ENCODE data around the gene ABCG4. TPM values are rescaled to one million over a fixed set of nuclear protein-coding genes. Genes with fewer than 3 reads are reported as not detected.
A peak's percentile ranks its signal among the peaks of the same experiment; 100 is the strongest.

Gene ABCG4
- total RNA-seq, 4 donors from 2014 or later = 0.14 TPM; not detected in 3

GRCh38 chr11:119206511-119207414 is 57.9 kb downstream of the ABCG4 start:
- intact Hi-C loops (cut with DNase I; ENCODE audit: low total_unique reads) (loop anchor here (5.0 kb wide), 1 partner anchor 116 kb away; no protein-coding TSS in a partner anchor), in situ Hi-C loops (cut with MboI; ENCODE audit: low pct_ligation_motif_present in 1 of 4, low pct_unique_long_range_greater_than_20kb in 1 of 4, low sequenced_read_pairs in 3 of 4) (no loop called here)
- Histone ChIP-seq H3K4me1 (peaks cover 2 to 26% (median 11%) of the 10 kb centered on the region in 4 donors), H3K27me3 (no peaks in the 10 kb centered on the region), H3K27ac (peak overlapping the region; percentile 92 to 96 (median 94)), H3K9me3 (no peaks in the 10 kb centered on the region), H3K36me3 (no peaks in the 10 kb centered on the region), H3K4me3 (peak overlapping the region; percentile 61 to 86 (median 82))
- DNase-seq = peak; percentile 55
- 0 to 1% methylated on average over 1 to 41 of the region's 41 CpGs for WGBS, 2 donors (ENCODE audit: low coverage in 1 of 2)
- no peak for TF ChIP-seq EP300 (IDR thresholded peaks at IDR 0.05; ENCODE audit: low read depth)
- TF ChIP-seq POLR2A (IDR thresholded peaks at IDR 0.05) = no peak
- no peak for TF ChIP-seq POLR2AphosphoS5 (IDR thresholded peaks at IDR 0.05)
- TF ChIP-seq, protein P1, sequence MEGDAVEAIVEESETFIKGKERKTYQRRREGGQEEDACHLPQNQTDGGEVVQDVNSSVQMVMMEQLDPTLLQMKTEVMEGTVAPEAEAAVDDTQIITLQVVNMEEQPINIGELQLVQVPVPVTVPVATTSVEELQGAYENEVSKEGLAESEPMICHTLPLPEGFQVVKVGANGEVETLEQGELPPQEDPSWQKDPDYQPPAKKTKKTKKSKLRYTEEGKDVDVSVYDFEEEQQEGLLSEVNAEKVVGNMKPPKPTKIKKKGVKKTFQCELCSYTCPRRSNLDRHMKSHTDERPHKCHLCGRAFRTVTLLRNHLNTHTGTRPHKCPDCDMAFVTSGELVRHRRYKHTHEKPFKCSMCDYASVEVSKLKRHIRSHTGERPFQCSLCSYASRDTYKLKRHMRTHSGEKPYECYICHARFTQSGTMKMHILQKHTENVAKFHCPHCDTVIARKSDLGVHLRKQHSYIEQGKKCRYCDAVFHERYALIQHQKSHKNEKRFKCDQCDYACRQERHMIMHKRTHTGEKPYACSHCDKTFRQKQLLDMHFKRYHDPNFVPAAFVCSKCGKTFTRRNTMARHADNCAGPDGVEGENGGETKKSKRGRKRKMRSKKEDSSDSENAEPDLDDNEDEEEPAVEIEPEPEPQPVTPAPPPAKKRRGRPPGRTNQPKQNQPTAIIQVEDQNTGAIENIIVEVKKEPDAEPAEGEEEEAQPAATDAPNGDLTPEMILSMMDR (IDR thresholded peaks at IDR 0.05) = no peak

DNA sequence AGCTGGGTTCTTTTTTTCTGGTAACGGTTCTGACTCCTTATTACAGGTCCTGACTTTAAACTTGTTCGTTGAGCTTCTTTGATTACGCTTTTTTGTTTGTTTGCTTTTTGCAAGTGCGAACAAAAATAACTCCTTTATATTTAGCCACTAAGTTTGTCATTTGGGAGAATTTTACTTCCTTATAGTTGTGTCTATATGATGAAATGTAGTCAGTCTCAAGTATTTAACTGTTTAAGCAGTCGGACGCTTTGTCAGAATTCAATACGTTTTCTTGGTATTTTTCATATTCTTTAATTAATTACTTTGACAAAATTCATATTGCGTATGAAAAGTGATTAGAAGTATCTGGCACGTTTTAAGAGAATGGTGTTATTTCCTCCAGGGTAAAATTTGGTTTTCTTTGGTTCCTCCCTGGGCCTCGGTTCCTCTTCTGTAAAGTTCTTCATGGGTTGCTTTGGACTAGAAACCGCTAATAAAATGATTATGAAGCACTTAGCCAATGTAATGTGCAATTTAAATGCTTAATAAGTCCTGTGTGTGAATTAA is 58.6 kb downstream of the ABCG4 start:
- Histone ChIP-seq H3K4me3 (peak overlapping the region in 3 of 4 donors; percentile 61 to 86 (median 85)), H3K27ac (peak overlapping the region; percentile 92 to 96 (median 94)), H3K9me3 (no peaks in the 10 kb centered on the region), H3K4me1 (peaks cover 2 to 26% (median 11%) of the 10 kb centered on the region in 4 donors), H3K27me3 (no peaks in the 10 kb centered on the region), H3K36me3 (no peaks in the 10 kb centered on the region)
- 25 to 33% methylated on average over 11 of the region's 11 CpGs for WGBS, 2 donors (ENCODE audit: low coverage in 1 of 2)
- intact Hi-C loops (cut with DNase I; ENCODE audit: low total_unique reads) (loop anchor here (5.0 kb wide), 1 partner anchor 115 kb away; no protein-coding TSS in a partner anchor), in situ Hi-C loops (cut with MboI; ENCODE audit: low pct_ligation_motif_present in 1 of 4, low pct_unique_long_range_greater_than_20kb in 1 of 4, low sequenced_read_pairs in 3 of 4) (no loop called here)
- no peak for TF ChIP-seq EP300 (IDR thresholded peaks at IDR 0.05; ENCODE audit: low read depth)
- no peak for TF ChIP-seq POLR2A (IDR thresholded peaks at IDR 0.05)
- no peak for TF ChIP-seq POLR2AphosphoS5 (IDR thresholded peaks at IDR 0.05)
- TF ChIP-seq, protein P1 (IDR thresholded peaks at IDR 0.05) = no peak
- DNase-seq = no peak

DNA sequence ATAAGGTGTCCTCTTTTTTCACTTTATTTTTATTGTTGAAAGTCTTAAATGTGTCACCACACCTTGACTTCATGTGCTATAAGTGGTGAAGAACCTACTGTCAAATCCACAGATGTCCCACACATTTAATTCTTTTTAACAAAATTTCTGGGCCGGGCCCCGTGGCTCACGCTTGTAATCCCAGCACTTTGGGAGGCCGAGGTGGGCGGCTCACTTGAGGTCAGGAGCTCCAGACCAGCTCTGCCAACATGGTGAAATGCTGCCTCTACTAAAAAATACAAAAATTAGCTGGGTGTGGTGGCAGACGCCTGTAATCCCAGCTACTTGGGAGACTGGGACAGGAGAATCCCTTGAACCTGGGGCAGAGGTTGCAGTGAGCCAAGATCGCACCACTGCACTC is 60.3 kb downstream of the ABCG4 start:
- in situ Hi-C loops (cut with MboI; ENCODE audit: low pct_ligation_motif_present in 1 of 4, low pct_unique_long_range_greater_than_20kb in 1 of 4, low sequenced_read_pairs in 3 of 4) = no loop called here
- intact Hi-C loops (cut with DNase I; ENCODE audit: low total_unique reads) = loop anchor here (5.0 kb wide), 1 partner anchor 113 kb away; no protein-coding TSS in a partner anchor

More for the DNA sequence above, 60.3 kb downstream of the ABCG4 start:
- Histone ChIP-seq H3K36me3 (no peaks in the 10 kb centered on the region), H3K27ac (no peak overlapping the region), H3K27me3 (no peaks in the 10 kb centered on the region), H3K4me3 (no peak overlapping the region), H3K9me3 (no peaks in the 10 kb centered on the region), H3K4me1 (peaks cover 2 to 26% (median 11%) of the 10 kb centered on the region in 4 donors)
- WGBS, 2 donors (ENCODE audit: low coverage in 1 of 2) = 82 to 90% methylated on average over 4 to 7 of the region's 7 CpGs
- TF ChIP-seq POLR2A (IDR thresholded peaks at IDR 0.05) (no peak), EP300 (IDR thresholded peaks at IDR 0.05; ENCODE audit: low read depth) (no peak), POLR2AphosphoS5 (IDR thresholded peaks at IDR 0.05) (no peak)
- TF ChIP-seq, protein P1 (IDR thresholded peaks at IDR 0.05) = no peak
- DNase-seq = no peak
